ENCODE measurements around the gene BRD3OS. TPM values are rescaled to one million over a fixed set of nuclear protein-coding genes. Genes with fewer than 3 reads are reported as not detected.

The BRD3OS gene
- total RNA-seq, 4 donors from 2014 or later = 8.8 to 18.3 (median 12.9) TPM

DNA sequence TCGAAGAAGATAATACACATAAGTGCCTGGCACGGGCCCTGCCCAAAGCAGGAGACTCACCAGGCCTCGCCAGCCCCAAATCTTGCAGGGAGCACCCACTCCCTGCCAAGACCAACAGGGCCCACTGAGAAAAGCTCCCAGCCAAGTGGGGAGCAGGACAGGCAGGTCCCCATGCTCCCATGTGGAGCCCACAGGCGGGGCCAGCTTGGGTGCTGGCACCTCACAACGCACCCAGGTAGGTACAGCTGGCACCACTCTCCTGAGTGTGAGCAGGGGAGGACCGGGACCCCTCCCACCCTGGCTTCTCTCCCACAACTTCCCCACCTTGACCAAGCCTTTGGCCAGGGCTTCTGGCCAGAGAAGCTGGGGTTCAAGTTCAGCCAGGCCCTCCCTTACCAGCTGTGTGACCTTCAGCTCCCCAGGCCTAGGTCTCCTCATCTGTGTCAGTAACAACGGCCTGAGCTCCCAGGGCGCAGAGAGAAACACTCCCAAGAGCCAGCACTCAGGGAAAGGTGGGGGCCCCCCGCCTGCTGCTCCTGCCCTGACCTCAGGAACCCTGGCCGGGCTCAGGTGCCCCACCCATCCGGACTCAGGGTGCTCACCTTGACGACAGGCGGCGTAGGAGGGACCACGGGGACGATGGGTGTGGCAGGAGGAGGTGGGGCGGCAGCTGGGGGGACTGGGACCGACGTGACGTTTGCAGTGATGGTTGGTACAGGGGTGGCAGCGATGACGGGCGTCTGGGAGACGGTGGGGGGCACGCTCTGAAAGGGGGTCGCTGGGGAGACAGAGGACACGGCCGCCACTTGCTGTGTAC is 24.7 kb downstream of the BRD3OS start:
- no peak for DNase-seq (ENCODE audit: low spot score)
- ATAC-seq (ENCODE audit: low FRiP score) = no peak
- TF ChIP-seq, protein P1, sequence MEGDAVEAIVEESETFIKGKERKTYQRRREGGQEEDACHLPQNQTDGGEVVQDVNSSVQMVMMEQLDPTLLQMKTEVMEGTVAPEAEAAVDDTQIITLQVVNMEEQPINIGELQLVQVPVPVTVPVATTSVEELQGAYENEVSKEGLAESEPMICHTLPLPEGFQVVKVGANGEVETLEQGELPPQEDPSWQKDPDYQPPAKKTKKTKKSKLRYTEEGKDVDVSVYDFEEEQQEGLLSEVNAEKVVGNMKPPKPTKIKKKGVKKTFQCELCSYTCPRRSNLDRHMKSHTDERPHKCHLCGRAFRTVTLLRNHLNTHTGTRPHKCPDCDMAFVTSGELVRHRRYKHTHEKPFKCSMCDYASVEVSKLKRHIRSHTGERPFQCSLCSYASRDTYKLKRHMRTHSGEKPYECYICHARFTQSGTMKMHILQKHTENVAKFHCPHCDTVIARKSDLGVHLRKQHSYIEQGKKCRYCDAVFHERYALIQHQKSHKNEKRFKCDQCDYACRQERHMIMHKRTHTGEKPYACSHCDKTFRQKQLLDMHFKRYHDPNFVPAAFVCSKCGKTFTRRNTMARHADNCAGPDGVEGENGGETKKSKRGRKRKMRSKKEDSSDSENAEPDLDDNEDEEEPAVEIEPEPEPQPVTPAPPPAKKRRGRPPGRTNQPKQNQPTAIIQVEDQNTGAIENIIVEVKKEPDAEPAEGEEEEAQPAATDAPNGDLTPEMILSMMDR (IDR thresholded peaks at IDR 0.05) = no peak

DNA sequence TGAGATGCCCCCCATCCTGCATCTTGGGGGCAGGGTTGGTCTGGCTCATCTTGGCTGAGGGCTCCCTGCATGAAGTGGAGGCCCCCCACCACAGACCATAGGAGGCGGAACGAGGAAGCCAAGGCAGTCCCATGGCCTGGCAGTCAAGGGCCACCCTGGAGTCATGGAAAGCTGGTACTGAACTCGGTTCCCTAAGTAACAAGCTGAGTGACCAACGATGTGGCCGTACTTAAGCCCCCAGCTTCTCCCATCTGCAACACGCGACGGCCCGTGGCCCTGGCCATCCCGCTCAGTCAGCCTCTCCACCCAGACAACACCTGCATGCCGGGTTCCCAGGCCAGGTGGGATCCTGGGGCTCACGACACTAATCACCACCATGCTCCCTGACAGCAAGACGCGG is 25.4 kb downstream of the BRD3OS start:
- TF ChIP-seq, protein P1 (IDR thresholded peaks at IDR 0.05) = no peak
- ATAC-seq (ENCODE audit: low FRiP score) (no peak), DNase-seq (ENCODE audit: low spot score) (no peak)

DNA sequence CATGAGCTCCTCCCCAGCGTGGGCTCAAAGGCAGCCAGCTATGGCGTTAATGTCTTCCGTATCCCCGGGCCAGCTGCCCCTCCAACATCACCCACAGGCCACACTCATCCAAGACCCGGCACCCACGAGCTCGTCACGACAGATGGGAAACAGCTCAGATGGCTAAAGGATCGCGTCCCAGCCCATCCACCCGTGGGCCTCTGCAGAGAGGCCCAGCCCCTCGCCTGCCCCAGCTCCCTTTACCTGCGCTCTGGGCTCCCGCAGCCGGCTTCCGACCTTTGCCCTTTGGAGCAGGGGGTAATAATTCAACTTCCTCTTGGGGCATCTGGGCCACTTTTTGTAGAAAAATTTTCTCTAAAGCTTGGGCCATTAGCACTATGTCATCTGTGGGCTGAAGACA is 26.0 kb downstream of the BRD3OS start:
- DNase-seq (ENCODE audit: low spot score) (no peak), ATAC-seq (ENCODE audit: low FRiP score) (no peak)
- TF ChIP-seq, protein P1 (IDR thresholded peaks at IDR 0.05) = no peak

DNA sequence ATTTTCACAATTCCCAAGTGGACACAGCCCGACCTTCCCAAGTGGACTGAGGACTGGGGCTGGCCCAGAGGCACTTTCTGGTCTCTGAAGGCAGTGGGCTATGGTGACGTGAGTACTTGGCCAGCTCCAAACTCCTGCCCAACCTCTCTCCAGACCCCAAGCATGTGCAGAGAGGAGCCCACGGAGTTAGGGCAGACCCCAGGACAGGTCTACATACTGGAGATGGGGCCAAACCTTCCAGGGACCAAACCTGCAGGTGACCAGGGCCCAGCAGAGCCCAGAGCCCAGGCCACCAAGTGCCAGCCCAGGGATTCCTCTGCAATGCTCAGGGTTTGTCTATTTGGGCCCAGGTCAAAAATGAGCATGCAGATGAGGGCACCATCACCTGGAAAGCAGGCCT is 27.2 kb downstream of the BRD3OS start:
- DNase-seq (ENCODE audit: low spot score) (no peak), ATAC-seq (ENCODE audit: low FRiP score) (no peak)
- TF ChIP-seq, protein P1 (IDR thresholded peaks at IDR 0.05) = no peak

DNA sequence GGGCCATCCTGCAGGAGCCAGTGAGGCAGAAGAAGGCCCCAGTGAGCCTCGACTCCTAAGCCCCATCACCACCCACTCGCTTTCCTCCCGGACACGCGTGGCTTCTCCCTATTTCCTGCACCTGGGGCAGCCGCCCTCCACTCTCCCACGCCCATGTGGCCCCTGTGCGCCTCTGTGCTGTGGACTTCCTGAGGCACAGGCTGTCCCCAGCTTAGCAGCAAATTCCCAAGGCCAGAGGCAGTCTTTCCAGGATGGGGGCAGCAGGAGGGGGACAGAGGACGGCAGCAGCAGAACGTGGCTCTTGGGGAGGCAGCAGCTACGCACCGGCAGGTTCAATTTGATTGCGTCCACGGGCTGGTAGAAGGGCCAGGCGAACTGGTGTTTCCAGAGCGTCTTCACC is 27.7 kb downstream of the BRD3OS start:
- DNase-seq (ENCODE audit: low spot score) (no peak), ATAC-seq (ENCODE audit: low FRiP score) (no peak)
- TF ChIP-seq, protein P1 (IDR thresholded peaks at IDR 0.05) = no peak

DNA sequence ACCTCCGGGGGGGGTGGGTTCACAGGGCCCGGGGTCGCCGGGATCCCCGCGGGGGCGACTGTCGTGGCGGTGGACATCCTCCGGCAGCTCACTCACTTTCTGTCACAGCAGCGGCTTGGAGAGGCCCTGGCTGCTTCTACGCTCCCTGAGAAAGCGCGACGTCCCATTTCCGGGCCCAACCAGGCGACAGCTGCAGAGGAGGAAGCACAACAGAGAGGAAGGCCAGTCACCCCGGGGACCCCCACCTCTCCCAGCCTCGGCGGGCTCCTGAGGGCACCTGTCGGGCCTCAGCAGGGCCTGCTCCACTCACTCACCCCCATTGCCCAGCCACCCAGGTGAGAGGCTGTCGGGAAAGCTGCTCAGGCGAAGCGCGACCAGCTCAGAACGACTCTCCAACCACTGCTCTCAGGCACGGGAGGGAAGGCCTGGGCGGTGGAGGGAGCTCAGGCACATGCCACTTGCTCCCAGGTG is 28.2 kb downstream of the BRD3OS start:
- ATAC-seq (ENCODE audit: low FRiP score) (no peak), DNase-seq (ENCODE audit: low spot score) (no peak)
- TF ChIP-seq, protein P1 (IDR thresholded peaks at IDR 0.05) = no peak
